Heart left ventricle (tissue), 13 donors: ENCODE data around the gene NARS2.

Source experiments
- CTCF ChIP-seq, 12 donors: fragments of 200-600 bp; sonication (generic) in 4 of 12; IDR thresholded peaks; one replicate each; pipeline versions ENCODE4 v1.5.0 to v1.8.0; 2018 to 2022; ENCODE audit warnings: antibody characterized with exemption in 12 of 12, mild to moderate bottlenecking in 5 of 12
- POLR2A ChIP-seq, 2 donors: fragments of 450-650 bp; IDR thresholded peaks; one replicate each; pipeline ENCODE4 v1.6.1; 2017; ENCODE audit warnings: antibody characterized with exemption in 2 of 2, mild to moderate bottlenecking in 2 of 2, moderate library complexity in 2 of 2
- donor health status: ischemic (EF 13 %, LVEDD 7.1; RV severe dilation, severe dysfunction).
- donor health status: DM: no; HTN: yes; CAD: no.
- donor health status: DM: no; HTN: no; CAD: no.
- donor health status: ischemic (EF 25% LVEDD 6.9; RV normal size, moderate dysfunction).
- donor health status: ischemic (EF 25% LVEDD 5.7; RV mildly dilated, moderate dysfunction).
- donor health status: ischemic (EF 35%, LVEDD 5.7; RV mildly dilated, moderate dysfunction).
- donor health status: nonischemic (EF 11% LVEDD 7.7; RV severe dilation, severe dysfunction).
- donor health status: DM: yes; HTN: yes; CAD: no.
- donor health status: PGD.
- donor health status: ischemic (EF 29% LVEDD 5.4; RV normal size, mild dysfunction).
- donor health status: nonischemic (EF 23%, LVEDD 6.1; RV moderate dilation, normal function).

- TF ChIP-seq POLR2A (IDR thresholded peaks at IDR 0.05) (no peak), CTCF (IDR thresholded peaks at IDR 0.05) (no peak)
Observed at GRCh38 chr11:78418584-78419211, 156.0 kb downstream of the NARS2 start.
